ENCODE measurements around the gene KCNJ13. TPM values are rescaled to one million over a fixed set of nuclear protein-coding genes. Genes with fewer than 3 reads are reported as not detected.

The KCNJ13 gene
- total RNA-seq, 1 experiment from 2014 or later: 0.59 TPM

GRCh38 chr2:232772531-232772930, 3.8 kb downstream of the KCNJ13 start:
- TF ChIP-seq CTCF (IDR thresholded peaks at IDR 0.05; ENCODE audit: insufficient read depth in 1 of 2, low read depth in 1 of 2, low read length in 1 of 2, severe bottlenecking in 1 of 2, unreplicated experiment in 1 of 2): no peak
- Mint-ChIP-seq H3K27me3 (ENCODE audit: insufficient read depth, unreplicated experiment) (no peaks in the 10 kb centered on the region), H3K9me3 (ENCODE audit: unreplicated experiment) (no peaks in the 10 kb centered on the region), H3K4me3 (ENCODE audit: unreplicated experiment) (no peak overlapping the region), H3K4me1 (ENCODE audit: low read depth, unreplicated experiment) (peaks cover 11% of the 10 kb centered on the region), H3K36me3 (ENCODE audit: insufficient read depth, unreplicated experiment) (peaks cover 14% of the 10 kb centered on the region), H3K27ac (ENCODE audit: unreplicated experiment) (no peak overlapping the region)
- no peaks in the 10 kb centered on the region for H3K36me3 ChIP-seq (ENCODE audit: control insufficient read depth, insufficient read depth, low read length)
- CTCF ChIA-PET: no interaction called here
- no peak for DNase-seq
- H3K4me3 ChIP-seq (ENCODE audit: low read depth, low read length): no peak overlapping the region
- H3K9me3 ChIP-seq: no peaks in the 10 kb centered on the region
- H3K4me1 ChIP-seq: peaks cover 30% of the 10 kb centered on the region
- intact Hi-C loops (cut with micrococcal nuclease; ENCODE audit: unreplicated experiment): no loop called here
- POLR2A ChIA-PET: no interaction called here
- H3K27me3 ChIP-seq (replicated peaks; ENCODE audit: control insufficient read depth, insufficient read depth, low read length): no peaks in the 10 kb centered on the region
- BruUV-seq (replicated peaks): no TSS peak

- no peaks in the 10 kb centered on the region for H3K36me3 ChIP-seq (ENCODE audit: control insufficient read depth, insufficient read depth, low read length)
- intact Hi-C loops (cut with micrococcal nuclease; ENCODE audit: unreplicated experiment): no loop called here
- Mint-ChIP-seq H3K4me3 (ENCODE audit: unreplicated experiment) (no peak overlapping the region), H3K4me1 (ENCODE audit: low read depth, unreplicated experiment) (peaks cover 11% of the 10 kb centered on the region), H3K27me3 (ENCODE audit: insufficient read depth, unreplicated experiment) (no peaks in the 10 kb centered on the region), H3K27ac (ENCODE audit: unreplicated experiment) (no peak overlapping the region), H3K9me3 (ENCODE audit: unreplicated experiment) (no peaks in the 10 kb centered on the region), H3K36me3 (ENCODE audit: insufficient read depth, unreplicated experiment) (peaks cover 14% of the 10 kb centered on the region)
- no peak for TF ChIP-seq CTCF (IDR thresholded peaks at IDR 0.05; ENCODE audit: insufficient read depth in 1 of 2, low read depth in 1 of 2, low read length in 1 of 2, severe bottlenecking in 1 of 2, unreplicated experiment in 1 of 2)
- no peaks in the 10 kb centered on the region for H3K27me3 ChIP-seq (replicated peaks; ENCODE audit: control insufficient read depth, insufficient read depth, low read length)
- H3K4me1 ChIP-seq: peaks cover 24% of the 10 kb centered on the region
- DNase-seq: no peak
- CTCF ChIA-PET: no interaction called here
- BruUV-seq (replicated peaks): no TSS peak
- no peaks in the 10 kb centered on the region for H3K9me3 ChIP-seq
- POLR2A ChIA-PET: no interaction called here
- H3K4me3 ChIP-seq (ENCODE audit: low read depth, low read length): no peak overlapping the region
These were observed 4.5 kb downstream of the KCNJ13 start for GRCh38 chr2:232771870-232772269.

- Mint-ChIP-seq H3K27ac (ENCODE audit: unreplicated experiment) (no peak overlapping the region), H3K36me3 (ENCODE audit: insufficient read depth, unreplicated experiment) (peaks cover 20% of the 10 kb centered on the region), H3K9me3 (ENCODE audit: unreplicated experiment) (no peaks in the 10 kb centered on the region), H3K4me3 (ENCODE audit: unreplicated experiment) (no peak overlapping the region), H3K4me1 (ENCODE audit: low read depth, unreplicated experiment) (peaks cover 5% of the 10 kb centered on the region), H3K27me3 (ENCODE audit: insufficient read depth, unreplicated experiment) (no peaks in the 10 kb centered on the region)
- Histone ChIP-seq H3K4me1 (peaks cover 9% of the 10 kb centered on the region), H3K27me3 (replicated peaks; ENCODE audit: control insufficient read depth, insufficient read depth, low read length) (no peaks in the 10 kb centered on the region), H3K36me3 (ENCODE audit: control insufficient read depth, insufficient read depth, low read length) (no peaks in the 10 kb centered on the region), H3K9me3 (no peaks in the 10 kb centered on the region), H3K4me3 (ENCODE audit: low read depth, low read length) (no peak overlapping the region)
- intact Hi-C loops (cut with micrococcal nuclease; ENCODE audit: unreplicated experiment): no loop called here
- CTCF ChIA-PET: no interaction called here
- DNase-seq: no peak
- POLR2A ChIA-PET: no interaction called here
- no TSS peak for BruUV-seq (replicated peaks)
- TF ChIP-seq CTCF (IDR thresholded peaks at IDR 0.05; ENCODE audit: insufficient read depth in 1 of 2, low read depth in 1 of 2, low read length in 1 of 2, severe bottlenecking in 1 of 2, unreplicated experiment in 1 of 2): no peak
These were observed 6.2 kb downstream of the KCNJ13 start for GRCh38 chr2:232770207-232770606.
